OCI-M2 (cell line): Measurements from ENCODE around the gene SBK3.

Experiments used
- DNase-seq: peaks from one replicate; lab custom pipeline; 2025; ENCODE audit not compliant: unreplicated experiment; lab: John Stamatoyannopoulos, UW

Gene SBK3

DNA sequence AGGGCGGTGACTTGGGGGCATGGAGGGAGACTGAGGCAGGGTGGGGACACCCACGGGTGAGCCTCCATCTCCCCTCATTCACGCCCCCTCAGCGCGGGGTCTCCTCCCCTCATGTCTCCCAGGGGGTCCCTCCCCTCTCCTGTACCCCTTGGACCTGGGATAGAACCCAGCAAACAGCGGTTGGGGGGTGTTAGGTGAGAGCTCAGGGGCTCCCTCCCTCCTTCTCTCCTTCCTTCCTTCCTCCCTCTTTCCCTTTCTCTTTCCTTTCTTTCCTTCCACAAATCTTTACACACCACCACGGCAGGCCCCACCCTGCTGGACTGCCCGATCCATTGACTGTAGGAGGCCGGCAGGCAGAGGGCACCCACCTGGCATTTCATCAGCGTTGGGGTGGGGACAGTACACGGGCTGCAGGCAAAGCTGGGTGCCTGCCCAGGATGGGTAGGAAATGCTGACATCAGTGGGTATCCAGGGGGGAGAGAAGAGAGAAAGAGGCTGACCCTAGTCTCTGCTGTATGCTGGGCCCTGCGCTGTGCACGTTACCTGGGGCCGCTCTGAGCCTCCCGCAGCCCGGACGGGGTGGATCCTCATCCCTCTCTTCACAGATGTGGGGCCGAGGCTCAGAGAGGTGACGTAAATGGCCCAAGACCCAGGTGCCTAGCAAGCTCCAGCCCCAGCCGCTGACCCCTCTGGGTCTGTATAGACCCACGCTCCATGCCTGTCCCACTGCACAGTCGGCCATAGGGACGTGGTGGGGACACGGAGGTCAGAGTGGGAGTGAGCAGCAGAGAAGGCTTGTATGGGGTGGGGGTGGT lies 53.6 kb downstream of the SBK3 start:
- DNase-seq = no peak
